Gastrocnemius medialis (tissue), 4 donors: ENCODE data around the gene OPN4. TPM values are rescaled to one million over a fixed set of nuclear protein-coding genes. Genes with fewer than 3 reads are reported as not detected.

ENCODE experiments used
- ATAC-seq, 2 donors: fragments of 150-250 bp; one replicate each; pipeline ENCODE4 v1.9.1; 2016
- DNase-seq, 2 donors: peaks; one replicate each; pipeline ENCODE4 v3.0.0-alpha.2; 2019
- H3K27ac ChIP-seq, 4 donors: fragments of 200-600 bp; sonication (generic); 1 replicate in 1 of 4; 2 replicates in 3 of 4; pipeline ENCODE4 v1.5.1; 2016 to 2018; ENCODE audit warnings: mild to moderate bottlenecking in 2 of 4, moderate library complexity in 1 of 4
- H3K27me3 ChIP-seq, 3 donors: fragments of 200-600 bp; sonication (generic) in 2 of 3; 1 replicate in 1 of 3; 2 replicates in 2 of 3; pipeline versions ENCODE4 v1.5.1 to v1.6.0; 2016 to 2019; ENCODE audit warnings: mild to moderate bottlenecking in 1 of 3, moderate library complexity in 1 of 3
- H3K36me3 ChIP-seq, 2 donors: fragments of 200-600 bp; sonication (generic) in 1 of 2; one replicate each; pipeline ENCODE4 v1.5.1; 2017 to 2018
- H3K4me1 ChIP-seq, 2 donors: fragments of 200-600 bp; sonication (generic) in 1 of 2; one replicate each; pipeline ENCODE4 v1.5.1; 2016 to 2017; ENCODE audit warnings: mild to moderate bottlenecking in 2 of 2
- H3K4me3 ChIP-seq, 4 donors: fragments of 200-600 bp; sonication (generic) in 3 of 4; 1 replicate in 1 of 4; 2 replicates in 3 of 4; pipeline ENCODE4 v1.5.1; 2016 to 2019; ENCODE audit warnings: mild to moderate bottlenecking in 2 of 4
- H3K9me3 ChIP-seq, 3 donors: fragments of 200-600 bp; sonication (generic) in 2 of 3; 1 replicate in 1 of 3; 2 replicates in 2 of 3; pipeline ENCODE4 v1.5.1; 2016 to 2019
- CTCF ChIP-seq, 5 experiments: fragments of 450-650 bp in 3 of 5; fragments of 200-600 bp in 2 of 5; sonication (generic) in 2 of 5; IDR thresholded peaks in 4 of 5; conservative IDR thresholded peaks in 1 of 5; 1 replicate in 4 of 5; 2 replicates in 1 of 5; pipeline ENCODE4 v1.5.1; 2016 to 2019; ENCODE audit warnings: antibody characterized with exemption in 5 of 5, mild to moderate bottlenecking in 3 of 5, moderate library complexity in 3 of 5
- POLR2A ChIP-seq, 2 donors: fragments of 450-650 bp; IDR thresholded peaks; one replicate each; pipeline ENCODE4 v1.6.1; 2017; ENCODE audit warnings: antibody characterized with exemption in 2 of 2, mild to moderate bottlenecking in 2 of 2, moderate library complexity in 2 of 2
- in situ Hi-C, 4 donors: fragments of 200-750 bp; cut with MboI; loops; one replicate each; pipeline versions ENCODE4 v1.15.0 to v1.8.0; 2017; ENCODE audit warnings: low sequenced_read_pairs in 4 of 4
- intact Hi-C: fragments of 100-400 bp; cut with DNase I; formaldehyde crosslinking; loops from one replicate; pipeline ENCODE4 v1.15.1; 2023; ENCODE audit warnings: low total_unique reads
- total RNA-seq, 4 donors: library from RNA; depleted of rRNA; stranded (reverse); fragments of >200 nt; gene quantifications; one replicate each; pipeline versions ENCODE4 v1.1.0 to v1.2.3, GENCODE V29; 2016

Gene OPN4
- total RNA-seq, 4 donors from 2014 or later, result 0.13 to 4.2 (median 0.92) TPM; not detected in 1

DNA sequence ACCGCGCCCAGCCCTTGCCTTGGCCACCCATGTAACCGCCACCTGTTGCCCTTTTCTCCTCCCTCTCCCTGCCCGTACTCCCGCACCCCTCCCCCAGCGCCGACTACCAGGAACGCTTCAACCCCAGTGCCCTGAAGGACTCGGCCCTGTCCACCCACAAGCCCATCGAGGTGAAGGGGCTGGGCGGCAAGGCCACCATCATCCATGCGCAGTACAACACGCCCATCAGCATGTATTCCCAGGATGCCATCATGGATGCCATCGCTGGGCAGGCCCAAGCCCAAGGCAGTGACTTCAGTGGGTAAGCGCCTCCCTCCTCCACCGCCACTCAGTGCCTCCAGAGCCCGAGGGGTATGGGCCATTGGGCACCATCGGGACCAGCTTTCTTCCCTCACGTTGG is 32.6 kb downstream of the OPN4 start:
- Histone ChIP-seq H3K36me3 (peaks cover 0 to 22% of the 10 kb centered on the region in 2 donors), H3K27me3 (no peaks in the 10 kb centered on the region), H3K27ac (peak overlapping the region; percentile 98 to 100 (median 99)), H3K9me3 (no peaks in the 10 kb centered on the region), H3K4me3 (no peak overlapping the region), H3K4me1 (peaks cover 72 to 82% of the 10 kb centered on the region in 2 donors)
- DNase-seq (no peak), ATAC-seq (no peak)
- intact Hi-C loops (loop anchor here (5.0 kb wide), 1 partner anchor 280 kb away; the partner anchor contains the start of gene ADIRF), in situ Hi-C loops (no loop called here)
- TF ChIP-seq POLR2A (IDR thresholded peaks at IDR 0.05), result no peak
- no peak for TF ChIP-seq CTCF (IDR thresholded peaks at IDR 0.05 in 4 of 5, conservative IDR thresholded peaks at IDR 0.05 in 1 of 5)

DNA sequence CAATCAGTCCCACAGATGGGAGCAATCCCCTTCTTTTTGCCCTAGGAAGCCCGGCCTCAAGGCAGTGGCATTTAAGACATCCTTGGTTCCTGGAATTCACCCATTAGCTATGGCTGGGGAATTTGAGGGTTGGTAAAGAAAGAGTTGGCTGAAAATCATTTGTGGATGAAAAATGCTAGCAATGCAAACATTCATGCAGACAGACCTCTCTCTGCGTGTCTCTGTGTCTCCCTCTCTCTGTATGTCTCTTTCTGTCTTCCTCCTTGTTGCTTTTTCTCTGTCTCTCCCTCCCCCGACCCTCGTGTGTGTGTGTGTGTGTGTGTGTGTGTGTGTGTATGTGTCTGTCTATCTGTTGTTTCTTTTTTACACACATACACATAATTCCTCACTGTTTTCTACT is 33.4 kb downstream of the OPN4 start:
- no peaks in the 10 kb centered on the region for H3K27me3 ChIP-seq
- peak overlapping the region; percentile 98 to 100 (median 99) for H3K27ac ChIP-seq
- no peak for ATAC-seq
- intact Hi-C loops (loop anchor here (1.0 to 5.0 kb wide), 2 partner anchors 212 to 280 kb away; partner anchors contain the start of gene ADIRF), in situ Hi-C loops (no loop called here)
- H3K36me3 ChIP-seq, result peaks cover 0 to 22% of the 10 kb centered on the region in 2 donors
- no peaks in the 10 kb centered on the region for H3K9me3 ChIP-seq
- H3K4me3 ChIP-seq, result no peak overlapping the region
- peaks cover 69 to 79% of the 10 kb centered on the region in 2 donors for H3K4me1 ChIP-seq
- no peak for DNase-seq
- no peak for TF ChIP-seq POLR2A (IDR thresholded peaks at IDR 0.05)

DNA sequence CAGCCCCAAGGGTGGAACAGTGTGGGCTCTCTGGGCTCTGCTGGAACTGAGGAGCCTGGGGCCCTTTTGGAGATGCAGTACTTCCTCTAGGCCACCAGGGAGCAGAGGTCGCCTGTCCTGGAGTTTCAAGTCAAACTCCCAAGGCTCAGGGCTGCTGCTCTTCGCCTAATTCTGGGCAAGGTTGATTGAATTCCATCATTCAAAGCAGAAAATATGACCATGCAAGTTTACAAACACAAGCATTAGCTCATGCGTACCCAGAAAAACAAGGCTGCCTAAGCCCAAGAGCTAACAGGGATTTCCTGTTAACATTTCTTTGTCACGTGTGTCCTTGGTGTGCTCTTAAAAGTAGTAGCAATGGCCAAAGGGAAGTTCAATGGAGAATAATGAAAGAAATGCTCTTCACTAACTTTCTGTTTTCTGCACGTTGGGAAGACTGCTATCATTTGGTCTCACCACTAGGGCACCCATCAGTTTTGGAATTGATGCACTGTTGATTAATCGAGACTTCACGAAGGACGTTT is 34.1 kb downstream of the OPN4 start:
- H3K4me3 ChIP-seq, result no peak overlapping the region
- in situ Hi-C loops (no loop called here), intact Hi-C loops (loop anchor here (1.0 to 5.0 kb wide), 2 partner anchors 211 to 279 kb away; partner anchors contain the start of gene ADIRF)
- peak overlapping the region; percentile 2 to 99 (median 60) for H3K27ac ChIP-seq
- peaks cover 0 to 25% of the 10 kb centered on the region in 2 donors for H3K36me3 ChIP-seq
- TF ChIP-seq CTCF (IDR thresholded peaks at IDR 0.05 in 4 of 5, conservative IDR thresholded peaks at IDR 0.05 in 1 of 5) (peak; percentile 81 to 91 (median 86)), POLR2A (IDR thresholded peaks at IDR 0.05) (no peak)
- H3K9me3 ChIP-seq, result no peaks in the 10 kb centered on the region
- H3K4me1 ChIP-seq, result peaks cover 65 to 78% of the 10 kb centered on the region in 2 donors
- DNase-seq, result peak; percentile 46 to 70
- peak; percentile 43 to 52 for ATAC-seq
- no peaks in the 10 kb centered on the region for H3K27me3 ChIP-seq

DNA sequence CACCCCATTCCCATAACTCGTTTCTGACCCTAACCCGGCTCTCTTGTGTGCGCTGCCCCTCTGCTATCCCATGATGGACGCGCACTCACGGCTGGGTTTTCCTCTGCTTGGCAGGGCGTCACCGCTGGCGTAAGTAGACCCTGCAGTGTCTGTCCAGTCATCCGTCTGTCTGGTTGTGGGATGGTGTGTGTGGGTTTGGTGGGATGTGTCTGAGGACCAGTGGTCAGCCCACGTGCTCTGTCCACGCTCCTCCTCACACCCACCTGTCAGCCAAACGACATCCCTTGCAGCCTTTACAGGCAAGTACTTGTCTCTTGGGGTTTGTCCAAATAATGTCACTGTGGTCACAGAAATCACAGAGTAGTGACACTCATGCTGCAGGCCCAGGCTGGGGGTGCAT is 34.8 kb downstream of the OPN4 start:
- peaks cover 59 to 75% of the 10 kb centered on the region in 2 donors for H3K4me1 ChIP-seq
- DNase-seq (no peak), ATAC-seq (no peak)
- H3K27ac ChIP-seq, result peak overlapping the region in 3 of 4 donors; percentile 21 to 99 (median 98)
- TF ChIP-seq CTCF (IDR thresholded peaks at IDR 0.05 in 4 of 5, conservative IDR thresholded peaks at IDR 0.05 in 1 of 5), result no peak
- TF ChIP-seq POLR2A (IDR thresholded peaks at IDR 0.05), result no peak
- intact Hi-C loops (loop anchor here (5.0 kb wide), 1 partner anchor 278 kb away; the partner anchor contains the start of gene ADIRF), in situ Hi-C loops (no loop called here)
- H3K36me3 ChIP-seq, result peaks cover 0 to 32% of the 10 kb centered on the region in 2 donors
- H3K4me3 ChIP-seq, result no peak overlapping the region
- no peaks in the 10 kb centered on the region for H3K27me3 ChIP-seq
- H3K9me3 ChIP-seq, result no peaks in the 10 kb centered on the region

DNA sequence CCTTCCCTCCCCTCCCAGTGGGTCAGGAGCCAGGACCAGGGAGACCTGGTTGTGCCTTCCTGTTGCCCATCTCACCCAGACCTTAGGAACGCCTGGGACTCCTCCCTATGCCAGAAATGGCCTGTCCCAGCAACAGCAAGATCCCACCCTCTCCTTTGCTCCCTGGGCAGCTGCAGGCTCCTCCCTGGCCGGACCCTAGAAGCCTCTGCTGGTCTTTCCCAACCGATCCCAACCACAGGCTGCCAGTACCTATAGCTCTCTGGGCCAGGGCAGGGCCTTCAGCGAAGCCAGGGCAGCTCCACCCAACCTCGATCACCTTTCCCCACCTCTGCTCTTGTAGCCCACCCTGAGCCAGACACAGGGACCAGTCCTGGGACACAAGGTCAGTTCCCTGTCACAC is 35.9 kb downstream of the OPN4 start:
- peaks cover 0 to 35% of the 10 kb centered on the region in 2 donors for H3K36me3 ChIP-seq
- intact Hi-C loops, result no loop called here
- H3K27me3 ChIP-seq, result no peaks in the 10 kb centered on the region
- no peak overlapping the region for H3K4me3 ChIP-seq
- H3K27ac ChIP-seq, result peak overlapping the region; percentile 58 to 99 (median 66)
- ATAC-seq (no peak), DNase-seq (no peak)
- in situ Hi-C loops, result loop anchor here in 1 of 4 donors (10.0 kb wide), 1 partner anchor 205 kb away; no protein-coding TSS in a partner anchor
- TF ChIP-seq POLR2A (IDR thresholded peaks at IDR 0.05) (no peak), CTCF (IDR thresholded peaks at IDR 0.05 in 4 of 5, conservative IDR thresholded peaks at IDR 0.05 in 1 of 5) (no peak)
- H3K9me3 ChIP-seq, result no peaks in the 10 kb centered on the region
- H3K4me1 ChIP-seq, result peaks cover 48 to 64% of the 10 kb centered on the region in 2 donors
